GM19025 (cell line): Measurements from ENCODE around the gene RTTN.
"Not testable (repeated sequence)": the region's sequence is repeated elsewhere in the genome, so short reads cannot be mapped to it uniquely, and the experiment has no call there.

Experiments used
- ATAC-seq: cut with Tn5 transposase; IDR thresholded peaks from one replicate; pipeline ENCODE4 v1.9.1; 2021; ENCODE audit warnings: mild to moderate bottlenecking, low read depth, moderate library complexity; ENCODE audit not compliant: unreplicated experiment

The RTTN gene

GRCh38 chr18:70102854-70103253 lies 102.6 kb downstream of the RTTN start:
- not testable (repeated sequence) for ATAC-seq

GRCh38 chr18:70089858-70090257 lies 115.6 kb downstream of the RTTN start:
- no peak for ATAC-seq

GRCh38 chr18:70086085-70086484 lies 119.4 kb downstream of the RTTN start:
- ATAC-seq, result no peak

- no peak for ATAC-seq
Observed at GRCh38 chr18:70085641-70086040, 119.8 kb downstream of the RTTN start.

- ATAC-seq, result no peak
Observed at GRCh38 chr18:70082430-70082829, 123.1 kb downstream of the RTTN start.

- ATAC-seq, result no peak
Observed at GRCh38 chr18:70078106-70078505, 127.4 kb downstream of the RTTN start.

- ATAC-seq, result no peak
Observed at GRCh38 chr18:70075906-70076305, 129.6 kb downstream of the RTTN start.

- ATAC-seq, result no peak
Observed at GRCh38 chr18:70074116-70074515, 131.4 kb downstream of the RTTN start.

GRCh38 chr18:70073432-70073831 lies 132.1 kb downstream of the RTTN start:
- no peak for ATAC-seq

- no peak for ATAC-seq
Observed at GRCh38 chr18:70072678-70073077, 132.8 kb downstream of the RTTN start.

- ATAC-seq, result no peak
Observed at GRCh38 chr18:70069965-70070364, 135.5 kb downstream of the RTTN start.

- no peak for ATAC-seq
Observed at GRCh38 chr18:70069382-70069781, 136.1 kb downstream of the RTTN start.

- peak; percentile 55 for ATAC-seq
Observed at GRCh38 chr18:70068981-70069380, 136.5 kb downstream of the RTTN start.

- no peak for ATAC-seq
Observed at GRCh38 chr18:70059684-70060083, 145.8 kb downstream of the RTTN start.

- peak; percentile 96 for ATAC-seq
Observed at GRCh38 chr18:70058916-70059315, 146.6 kb downstream of the RTTN start.

- no peak for ATAC-seq
Observed at GRCh38 chr18:70047931-70048603, 157.4 kb downstream of the RTTN start.

- no peak for ATAC-seq
Observed at GRCh38 chr18:70046796-70047195, 158.7 kb downstream of the RTTN start.

GRCh38 chr18:70046207-70046606 lies 159.3 kb downstream of the RTTN start:
- ATAC-seq, result no peak

GRCh38 chr18:70044632-70045031 lies 160.9 kb downstream of the RTTN start:
- ATAC-seq, result no peak

- no peak for ATAC-seq
Observed at GRCh38 chr18:70041459-70042050, 163.9 kb downstream of the RTTN start.

- ATAC-seq, result no peak
Observed at GRCh38 chr18:70039186-70039585, 166.3 kb downstream of the RTTN start.

- no peak for ATAC-seq
Observed at GRCh38 chr18:70037431-70038061, 167.9 kb downstream of the RTTN start.
